GM12872 (cell line): ENCODE data around the gene STAB2.

Source experiments
- TF ChIP-seq, protein P1 (sequence below): IDR thresholded peaks from 3 replicates; pipeline ENCODE4 v1.5.1; 2011; ENCODE audit warnings: low read depth, mild to moderate bottlenecking, low read length, moderate library complexity; ENCODE audit not compliant: insufficient read depth

The STAB2 gene

GRCh38 chr12:103772367-103773108 is 185.5 kb downstream of the STAB2 start:
- TF ChIP-seq, protein P1, sequence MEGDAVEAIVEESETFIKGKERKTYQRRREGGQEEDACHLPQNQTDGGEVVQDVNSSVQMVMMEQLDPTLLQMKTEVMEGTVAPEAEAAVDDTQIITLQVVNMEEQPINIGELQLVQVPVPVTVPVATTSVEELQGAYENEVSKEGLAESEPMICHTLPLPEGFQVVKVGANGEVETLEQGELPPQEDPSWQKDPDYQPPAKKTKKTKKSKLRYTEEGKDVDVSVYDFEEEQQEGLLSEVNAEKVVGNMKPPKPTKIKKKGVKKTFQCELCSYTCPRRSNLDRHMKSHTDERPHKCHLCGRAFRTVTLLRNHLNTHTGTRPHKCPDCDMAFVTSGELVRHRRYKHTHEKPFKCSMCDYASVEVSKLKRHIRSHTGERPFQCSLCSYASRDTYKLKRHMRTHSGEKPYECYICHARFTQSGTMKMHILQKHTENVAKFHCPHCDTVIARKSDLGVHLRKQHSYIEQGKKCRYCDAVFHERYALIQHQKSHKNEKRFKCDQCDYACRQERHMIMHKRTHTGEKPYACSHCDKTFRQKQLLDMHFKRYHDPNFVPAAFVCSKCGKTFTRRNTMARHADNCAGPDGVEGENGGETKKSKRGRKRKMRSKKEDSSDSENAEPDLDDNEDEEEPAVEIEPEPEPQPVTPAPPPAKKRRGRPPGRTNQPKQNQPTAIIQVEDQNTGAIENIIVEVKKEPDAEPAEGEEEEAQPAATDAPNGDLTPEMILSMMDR = no peak

- TF ChIP-seq, protein P1 = no peak
Observed at GRCh38 chr12:103773109-103773910, 186.2 kb downstream of the STAB2 start.

DNA sequence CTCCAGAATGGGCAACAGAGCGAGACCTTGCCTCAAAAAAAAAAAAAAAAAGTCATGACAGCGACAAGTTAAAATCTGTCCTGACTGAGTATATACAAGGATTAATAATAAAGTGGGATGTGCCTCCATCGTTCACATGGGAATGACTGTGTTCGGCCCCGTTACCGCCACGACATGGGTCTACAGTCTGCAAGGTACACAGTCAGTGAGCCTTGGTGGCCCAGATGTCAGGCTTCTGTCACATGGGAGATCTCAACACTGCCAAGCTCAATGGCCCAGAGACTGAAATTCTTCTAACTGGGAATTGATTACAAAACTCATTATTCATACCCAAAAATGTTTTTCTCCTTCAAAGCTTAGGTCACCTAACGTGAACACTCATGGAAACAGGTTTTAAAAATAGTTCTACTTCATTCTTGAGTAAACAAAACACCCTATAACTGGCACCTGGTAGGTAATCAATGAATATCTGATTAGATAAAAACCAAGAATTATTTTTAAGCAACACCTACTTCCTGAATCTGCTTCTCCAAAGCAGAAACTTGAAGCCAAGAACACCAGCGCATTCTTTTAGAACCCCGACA is 188.0 kb downstream of the STAB2 start:
- TF ChIP-seq, protein P1 = no peak

DNA sequence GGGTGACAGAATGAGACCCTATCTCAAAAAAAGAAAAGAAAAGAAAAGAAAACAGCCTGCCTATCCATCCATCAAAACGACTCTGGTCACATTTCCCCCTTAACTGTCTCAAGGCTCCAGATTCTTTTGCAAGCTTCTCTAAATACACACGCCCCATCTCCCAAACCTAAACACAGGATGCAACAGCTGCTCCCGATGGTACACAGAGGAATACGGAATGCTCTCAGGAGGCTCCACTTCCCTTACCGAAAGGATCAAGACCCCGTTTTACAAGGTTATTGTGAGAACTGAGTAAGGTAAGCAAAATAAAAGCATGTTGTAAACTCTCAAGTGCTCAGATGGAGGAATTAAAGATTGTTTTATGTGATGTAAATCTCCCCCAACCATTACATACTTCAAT is 191.7 kb downstream of the STAB2 start:
- TF ChIP-seq, protein P1 = no peak

GRCh38 chr12:103779410-103780092 is 192.5 kb downstream of the STAB2 start:
- TF ChIP-seq, protein P1 = no peak

GRCh38 chr12:103780093-103780440 is 193.0 kb downstream of the STAB2 start:
- TF ChIP-seq, protein P1 = no peak

GRCh38 chr12:103780992-103781391 is 193.9 kb downstream of the STAB2 start:
- TF ChIP-seq, protein P1 = no peak
